OCI-LY1 (cell line): ENCODE data around the gene DEAF1.

ENCODE experiments used
- H2AFZ ChIP-seq: fragments of 200-600 bp; sonication (generic), shearing (Covaris generic); 2 replicates; pipeline ENCODE4 v1.6.0; 2014; ENCODE audit warnings: antibody characterized with exemption, mild to moderate bottlenecking, low read length
- H3F3A ChIP-seq: fragments of 200-600 bp; sonication (generic), shearing (Covaris generic); 2 replicates; pipeline ENCODE4 v1.6.0; 2014; ENCODE audit warnings: mild to moderate bottlenecking, antibody characterized with exemption, low read length, moderate library complexity; ENCODE audit not compliant: insufficient read depth
- H3K27ac ChIP-seq: fragments of 200-600 bp; sonication (generic); 2 replicates; pipeline ENCODE4 v1.5.1; 2014; ENCODE audit warnings: low read length, mixed run types, mild to moderate bottlenecking, low read depth; ENCODE audit not compliant: poor library complexity, severe bottlenecking
- H3K27me3 ChIP-seq: fragments of 200-600 bp; sonication (generic); 2 replicates; pipeline ENCODE4 v1.6.0; 2014; ENCODE audit warnings: antibody characterized with exemption, mild to moderate bottlenecking, low read length, moderate library complexity; ENCODE audit not compliant: insufficient read depth
- H3K36me3 ChIP-seq: fragments of 200-600 bp; sonication (generic); 2 replicates; pipeline ENCODE4 v1.6.1; 2014; ENCODE audit warnings: mild to moderate bottlenecking, antibody characterized with exemption, low read length, moderate library complexity, mixed read lengths; ENCODE audit not compliant: insufficient read depth
- H3K4me1 ChIP-seq: fragments of 200-600 bp; sonication (generic); 2 replicates; pipeline ENCODE4 v1.5.1; 2014; ENCODE audit warnings: mild to moderate bottlenecking, low read length, moderate library complexity; ENCODE audit not compliant: insufficient read depth, severe bottlenecking
- H3K4me2 ChIP-seq: fragments of 200-600 bp; sonication (generic), shearing (Covaris generic); 2 replicates; pipeline ENCODE4 v1.6.1; 2014; ENCODE audit warnings: low read length
- H3K4me3 ChIP-seq: fragments of 200-600 bp; sonication (generic); 2 replicates; pipeline ENCODE4 v1.5.1; 2014; ENCODE audit warnings: low read length, low read depth, mild to moderate bottlenecking, mixed read lengths; ENCODE audit not compliant: poor library complexity, severe bottlenecking
- H3K79me2 ChIP-seq: fragments of 200-600 bp; shearing (Covaris generic); 2 replicates; pipeline ENCODE4 v1.6.1; 2016; ENCODE audit warnings: mixed run types, low read length, mixed read lengths; ENCODE audit not compliant: insufficient read depth
- H3K9ac ChIP-seq: fragments of 200-600 bp; sonication (generic), shearing (Covaris generic); 2 replicates; pipeline ENCODE4 v1.6.1; 2014; ENCODE audit warnings: mild to moderate bottlenecking, low read length, mixed read lengths
- H3K9me2 ChIP-seq: fragments of 200-600 bp; sonication (generic), shearing (Covaris generic); 2 replicates; pipeline ENCODE4 v1.6.1; 2014; ENCODE audit warnings: low read depth, mild to moderate bottlenecking, low read length, mixed read lengths
- H3K9me3 ChIP-seq: fragments of 200-600 bp; shearing (Covaris generic); 2 replicates; pipeline ENCODE4 v1.6.1; 2014; ENCODE audit warnings: low read length, mixed read lengths
- H4K20me1 ChIP-seq: fragments of 200-600 bp; sonication (generic), shearing (Covaris generic); 2 replicates; pipeline ENCODE4 v1.6.0; 2016; ENCODE audit warnings: mild to moderate bottlenecking, low read length; ENCODE audit not compliant: insufficient read depth
- EZH2 ChIP-seq: fragments of 200-600 bp; sonication (generic), shearing (Covaris generic); IDR thresholded peaks from 2 replicates; pipeline ENCODE4 v1.8.0; 2017; ENCODE audit warnings: borderline replicate concordance, mixed run types, mild to moderate bottlenecking, antibody characterized with exemption, low read length, moderate library complexity, mixed read lengths
- TF ChIP-seq, protein P1 (sequence below): fragments of 200-600 bp; sonication (generic), shearing (Covaris generic); IDR thresholded peaks from 2 replicates; pipeline ENCODE4 v1.5.1; 2017; ENCODE audit warnings: mild to moderate bottlenecking, antibody characterized with exemption, low read length, moderate library complexity, mixed read lengths

The DEAF1 gene

DNA sequence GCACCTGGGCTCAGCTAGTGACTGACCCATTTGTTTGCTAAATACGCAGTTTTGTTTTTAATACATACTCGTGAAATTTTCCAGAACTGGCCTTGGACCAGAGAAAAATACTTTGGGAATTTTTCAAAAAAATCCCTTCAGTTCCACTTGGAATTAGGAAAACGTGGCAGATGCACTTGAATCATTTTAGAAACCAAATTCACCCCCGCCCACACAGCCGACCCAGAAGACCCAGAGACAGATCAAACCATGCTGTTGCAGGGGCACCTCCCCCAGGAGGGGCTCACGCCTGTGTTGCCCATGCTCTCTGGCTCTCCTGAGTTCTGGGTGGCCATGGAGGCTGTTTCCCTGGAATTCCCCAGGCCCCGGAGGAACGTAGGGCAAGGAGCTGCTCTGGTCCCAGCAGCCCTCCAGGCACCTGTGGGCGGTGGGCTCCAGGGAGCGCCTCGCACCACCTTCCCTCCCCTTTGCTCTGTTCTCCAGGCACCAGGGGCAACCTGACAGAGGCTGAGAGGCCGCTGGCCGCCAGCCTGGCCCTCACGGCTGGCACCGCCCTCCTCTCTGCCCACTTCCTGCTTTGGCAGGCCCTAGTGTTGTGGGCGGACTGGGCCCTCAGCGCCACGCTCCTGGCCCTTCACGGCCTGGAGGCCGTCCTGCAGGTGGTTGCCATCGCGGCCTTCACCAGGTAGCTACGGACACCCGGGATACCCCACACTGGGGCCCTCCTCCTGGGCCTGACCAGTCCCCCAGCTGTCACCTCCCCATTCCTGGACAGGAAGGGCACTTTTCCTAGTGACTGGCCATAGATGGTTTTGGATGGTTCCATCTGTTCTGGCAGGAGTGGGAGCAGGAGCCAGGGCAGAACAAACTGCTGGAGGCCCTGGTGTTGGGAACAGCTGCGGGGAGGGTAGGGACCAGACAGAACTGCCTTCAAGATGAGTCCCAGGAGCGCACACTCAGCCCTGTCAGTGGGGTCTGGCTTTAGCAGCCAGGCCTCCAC is 7.7 kb upstream of the DEAF1 start:
- H3K27ac ChIP-seq = no peak overlapping the region
- H3K4me1 ChIP-seq = peaks cover 6% of the 10 kb centered on the region
- H3K4me2 ChIP-seq = no peak overlapping the region
- H3K9me3 ChIP-seq = no peaks in the 10 kb centered on the region
- TF ChIP-seq EZH2 = no peak
- TF ChIP-seq, protein P1, sequence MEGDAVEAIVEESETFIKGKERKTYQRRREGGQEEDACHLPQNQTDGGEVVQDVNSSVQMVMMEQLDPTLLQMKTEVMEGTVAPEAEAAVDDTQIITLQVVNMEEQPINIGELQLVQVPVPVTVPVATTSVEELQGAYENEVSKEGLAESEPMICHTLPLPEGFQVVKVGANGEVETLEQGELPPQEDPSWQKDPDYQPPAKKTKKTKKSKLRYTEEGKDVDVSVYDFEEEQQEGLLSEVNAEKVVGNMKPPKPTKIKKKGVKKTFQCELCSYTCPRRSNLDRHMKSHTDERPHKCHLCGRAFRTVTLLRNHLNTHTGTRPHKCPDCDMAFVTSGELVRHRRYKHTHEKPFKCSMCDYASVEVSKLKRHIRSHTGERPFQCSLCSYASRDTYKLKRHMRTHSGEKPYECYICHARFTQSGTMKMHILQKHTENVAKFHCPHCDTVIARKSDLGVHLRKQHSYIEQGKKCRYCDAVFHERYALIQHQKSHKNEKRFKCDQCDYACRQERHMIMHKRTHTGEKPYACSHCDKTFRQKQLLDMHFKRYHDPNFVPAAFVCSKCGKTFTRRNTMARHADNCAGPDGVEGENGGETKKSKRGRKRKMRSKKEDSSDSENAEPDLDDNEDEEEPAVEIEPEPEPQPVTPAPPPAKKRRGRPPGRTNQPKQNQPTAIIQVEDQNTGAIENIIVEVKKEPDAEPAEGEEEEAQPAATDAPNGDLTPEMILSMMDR = no peak
- no peaks in the 10 kb centered on the region for H3F3A ChIP-seq
- no peaks in the 10 kb centered on the region for H4K20me1 ChIP-seq
- no peak overlapping the region for H3K9ac ChIP-seq
- no peaks in the 10 kb centered on the region for H3K27me3 ChIP-seq
- no peak overlapping the region for H3K4me3 ChIP-seq
- H3K36me3 ChIP-seq = no peaks in the 10 kb centered on the region; the same call in 1 of the 2 replicates
- H2AFZ ChIP-seq = no peak overlapping the region
- H3K9me2 ChIP-seq = no peaks in the 10 kb centered on the region
- H3K79me2 ChIP-seq = no peaks in the 10 kb centered on the region

DNA sequence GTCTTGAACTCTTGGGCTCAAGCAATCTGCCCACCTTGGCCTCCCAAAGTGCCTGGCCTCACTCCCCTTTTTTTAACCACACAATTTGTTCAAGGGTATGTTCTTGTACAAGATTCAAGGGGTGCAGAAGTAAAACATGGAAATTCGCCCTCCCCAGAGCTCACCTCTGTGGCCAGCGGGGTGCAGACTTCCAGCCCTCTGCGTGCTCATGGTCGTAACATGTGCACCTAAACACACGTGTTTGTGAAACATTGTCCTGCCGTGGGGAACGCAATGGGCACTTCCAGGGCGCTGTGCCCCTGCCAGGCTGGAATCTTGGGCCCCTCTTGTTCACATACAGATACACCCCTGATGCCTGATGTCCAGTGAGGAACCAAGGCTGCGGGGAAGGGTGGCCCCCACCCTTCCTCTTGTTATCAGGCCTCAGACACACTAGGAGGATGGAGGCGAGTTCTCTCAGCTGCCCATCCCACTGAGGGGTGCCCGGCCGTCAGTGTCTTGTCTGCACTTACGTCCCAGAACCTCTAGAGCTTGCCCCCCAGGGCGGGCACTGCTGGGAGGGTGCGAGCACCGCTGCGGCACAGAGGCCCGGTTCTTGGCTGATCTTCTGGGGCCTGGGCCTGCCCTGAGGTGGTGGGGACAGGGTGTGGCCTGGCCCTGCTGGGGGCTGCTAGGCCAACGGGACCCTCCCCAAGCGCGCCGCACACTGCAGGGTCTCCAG is 6.9 kb upstream of the DEAF1 start:
- no peak overlapping the region for H2AFZ ChIP-seq
- H3K27me3 ChIP-seq = no peaks in the 10 kb centered on the region
- TF ChIP-seq, protein P1 = no peak
- no peak for TF ChIP-seq EZH2
- no peaks in the 10 kb centered on the region for H3F3A ChIP-seq
- H3K4me3 ChIP-seq = no peak overlapping the region
- H3K79me2 ChIP-seq = no peaks in the 10 kb centered on the region
- H3K9me3 ChIP-seq = no peaks in the 10 kb centered on the region
- H3K9me2 ChIP-seq = no peaks in the 10 kb centered on the region
- H3K4me1 ChIP-seq = peaks cover 14% of the 10 kb centered on the region
- H3K27ac ChIP-seq = no peak overlapping the region
- H3K36me3 ChIP-seq = no peaks in the 10 kb centered on the region; the same call in 1 of the 2 replicates
- H4K20me1 ChIP-seq = no peaks in the 10 kb centered on the region
- H3K9ac ChIP-seq = no peak overlapping the region
- H3K4me2 ChIP-seq = no peak overlapping the region

DNA sequence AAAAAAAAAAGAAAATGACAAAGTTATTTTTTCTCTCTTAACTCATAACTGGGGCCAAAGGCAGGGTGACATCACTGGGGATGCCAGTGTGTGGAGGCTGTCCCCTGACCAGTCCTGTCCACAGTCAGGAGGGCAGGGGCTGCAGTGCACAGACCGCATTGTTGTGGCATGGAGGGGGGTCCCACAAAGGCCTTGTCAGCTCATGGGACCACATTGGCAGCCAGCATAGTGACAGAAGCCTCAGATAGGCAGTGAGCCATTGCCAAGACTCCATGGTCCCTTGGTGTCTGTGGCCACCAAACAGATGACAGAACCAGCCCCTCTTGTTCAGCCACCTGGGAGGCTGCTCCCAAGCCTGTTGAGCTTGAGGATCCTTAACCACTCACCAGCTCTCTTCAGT is 4.7 kb upstream of the DEAF1 start:
- H3K4me1 ChIP-seq = peaks cover 18% of the 10 kb centered on the region

More for the DNA sequence above, 4.7 kb upstream of the DEAF1 start:
- no peak overlapping the region for H3K4me2 ChIP-seq
- H3K36me3 ChIP-seq = no peaks in the 10 kb centered on the region; the same call in 1 of the 2 replicates
- TF ChIP-seq, protein P1 = no peak
- TF ChIP-seq EZH2 = no peak
- H3K9me3 ChIP-seq = no peaks in the 10 kb centered on the region
- no peaks in the 10 kb centered on the region for H4K20me1 ChIP-seq
- no peak overlapping the region for H3K9ac ChIP-seq
- H3F3A ChIP-seq = no peaks in the 10 kb centered on the region
- H3K27me3 ChIP-seq = no peaks in the 10 kb centered on the region
- no peak overlapping the region for H2AFZ ChIP-seq
- H3K27ac ChIP-seq = no peak overlapping the region
- H3K79me2 ChIP-seq = no peaks in the 10 kb centered on the region
- no peaks in the 10 kb centered on the region for H3K9me2 ChIP-seq
- H3K4me3 ChIP-seq = no peak overlapping the region
